ENCODE data around the gene SHROOM4. TPM values are rescaled to one million over a fixed set of nuclear protein-coding genes. Genes with fewer than 3 reads are reported as not detected.

Gene SHROOM4
- total RNA-seq, 1 experiment from 2014 or later, result 0.05 TPM

DNA sequence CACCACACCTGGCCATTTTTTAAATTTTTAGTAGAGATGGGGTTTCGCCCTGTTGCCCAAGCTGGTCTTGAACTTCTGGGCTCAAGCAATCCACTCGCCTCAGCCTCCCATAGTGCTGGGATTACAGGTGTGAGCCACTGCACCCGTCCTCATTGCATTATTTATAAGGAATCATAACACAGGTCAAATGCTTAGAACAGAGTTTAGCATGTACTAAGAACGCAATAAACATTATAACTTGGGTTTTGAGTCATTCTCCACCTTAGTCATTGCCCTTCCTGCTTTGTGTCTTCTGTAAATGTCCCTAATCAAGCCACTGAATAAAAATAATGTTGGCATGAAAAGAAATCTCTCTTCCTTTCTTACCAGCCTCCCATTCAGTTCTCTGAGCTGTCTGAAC lies 38.5 kb upstream of the SHROOM4 start (continued):
- TF ChIP-seq, protein P1, sequence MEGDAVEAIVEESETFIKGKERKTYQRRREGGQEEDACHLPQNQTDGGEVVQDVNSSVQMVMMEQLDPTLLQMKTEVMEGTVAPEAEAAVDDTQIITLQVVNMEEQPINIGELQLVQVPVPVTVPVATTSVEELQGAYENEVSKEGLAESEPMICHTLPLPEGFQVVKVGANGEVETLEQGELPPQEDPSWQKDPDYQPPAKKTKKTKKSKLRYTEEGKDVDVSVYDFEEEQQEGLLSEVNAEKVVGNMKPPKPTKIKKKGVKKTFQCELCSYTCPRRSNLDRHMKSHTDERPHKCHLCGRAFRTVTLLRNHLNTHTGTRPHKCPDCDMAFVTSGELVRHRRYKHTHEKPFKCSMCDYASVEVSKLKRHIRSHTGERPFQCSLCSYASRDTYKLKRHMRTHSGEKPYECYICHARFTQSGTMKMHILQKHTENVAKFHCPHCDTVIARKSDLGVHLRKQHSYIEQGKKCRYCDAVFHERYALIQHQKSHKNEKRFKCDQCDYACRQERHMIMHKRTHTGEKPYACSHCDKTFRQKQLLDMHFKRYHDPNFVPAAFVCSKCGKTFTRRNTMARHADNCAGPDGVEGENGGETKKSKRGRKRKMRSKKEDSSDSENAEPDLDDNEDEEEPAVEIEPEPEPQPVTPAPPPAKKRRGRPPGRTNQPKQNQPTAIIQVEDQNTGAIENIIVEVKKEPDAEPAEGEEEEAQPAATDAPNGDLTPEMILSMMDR (IDR thresholded peaks at IDR 0.05 in 2 of 3, conservative IDR thresholded peaks at IDR 0.05 in 1 of 3; ENCODE audit: borderline replicate concordance in 1 of 3, insufficient read depth in 1 of 3, low read depth in 2 of 3, low read length in 2 of 3), result no peak
- no peak for TF ChIP-seq SRF (IDR thresholded peaks at IDR 0.05; ENCODE audit: low read depth)
- TF ChIP-seq TCF7L2 (IDR thresholded peaks at IDR 0.05; ENCODE audit: borderline replicate concordance, extremely low read depth, insufficient read depth, insufficient read length), result no peak
- no peak for TF ChIP-seq YY1 (IDR thresholded peaks at IDR 0.05; ENCODE audit: extremely low read depth, insufficient replicate concordance, low read depth, low read length)
- TF ChIP-seq SP1 (IDR thresholded peaks at IDR 0.05; ENCODE audit: low read depth), result no peak

GRCh38 chrX:50842221-50842620 lies 28.2 kb upstream of the SHROOM4 start:
- Histone ChIP-seq H3K79me2 (ENCODE audit: insufficient read depth, low read length) (no peaks in the 10 kb centered on the region), H3K4me2 (ENCODE audit: low read length) (no peak overlapping the region), H3K27me3 (ENCODE audit: insufficient read depth, low read length) (no peaks in the 10 kb centered on the region), H3K9me2 (ENCODE audit: insufficient read depth) (no peaks in the 10 kb centered on the region), H3K36me3 (ENCODE audit: control insufficient read depth in 1 of 2, insufficient read depth in 2 of 2, low read length in 2 of 2) (no peaks in the 10 kb centered on the region), H2AFZ (ENCODE audit: low read depth, low read length, poor library complexity, severe bottlenecking) (no peak overlapping the region), H3K9ac (ENCODE audit: low read length) (no peak overlapping the region), H3K4me3 (replicated peaks in 1 of 2; ENCODE audit: low read depth in 1 of 2, low read length in 2 of 2) (no peak overlapping the region), H4K20me1 (ENCODE audit: insufficient read depth) (no peaks in the 10 kb centered on the region), H3K27ac (ENCODE audit: low read depth, low read length) (no peak overlapping the region), H3K4me1 (ENCODE audit: control insufficient read depth in 1 of 2, insufficient read depth in 2 of 2, low read length in 2 of 2) (no peaks in the 10 kb centered on the region), H3K9me3 (ENCODE audit: control insufficient read depth in 1 of 2, insufficient read depth in 1 of 2, low read depth in 1 of 2, low read length in 2 of 2) (no peaks in the 10 kb centered on the region)
- TF ChIP-seq ZNF274 (IDR thresholded peaks at IDR 0.05; ENCODE audit: low read depth, low read length), result no peak
- TF ChIP-seq SP1 (IDR thresholded peaks at IDR 0.05; ENCODE audit: low read depth), result no peak
- no peak for TF ChIP-seq CBX3 (IDR thresholded peaks at IDR 0.05; ENCODE audit: low read depth)
- no peak for TF ChIP-seq SRF (IDR thresholded peaks at IDR 0.05; ENCODE audit: low read depth)
- TF ChIP-seq, protein P2, sequence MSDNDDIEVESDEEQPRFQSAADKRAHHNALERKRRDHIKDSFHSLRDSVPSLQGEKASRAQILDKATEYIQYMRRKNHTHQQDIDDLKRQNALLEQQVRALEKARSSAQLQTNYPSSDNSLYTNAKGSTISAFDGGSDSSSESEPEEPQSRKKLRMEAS (IDR thresholded peaks at IDR 0.05), result no peak
- ATAC-seq, result no peak
- DNase-seq (ENCODE audit: low read depth, low spot score), result no peak
- ChIA-PET RAD21 (ENCODE audit: low non-redundant PET in 1 of 2, low total read pairs in 2 of 2, uncharacterized antibody in 2 of 2, unreplicated experiment in 2 of 2) (no interaction called here), CTCF (no interaction called here), POLR2A (no interaction called here)
- intact Hi-C loops (cut with micrococcal nuclease), result no loop called here
- no TSS peak for BruUV-seq (replicated peaks)
